Astrocyte of the spinal cord (primary cell): Measurements from ENCODE around the gene HOATZ.

ENCODE experiments used
- DNase-seq: peaks from one replicate; pipeline ENCODE4 v3.0.0; 2011; ENCODE audit warnings: low read depth, low spot score
- H3K4me3 ChIP-seq: 2 replicates; pipeline ENCODE4 v1.5.1; 2011; ENCODE audit warnings: low read depth, mild to moderate bottlenecking, low read length, moderate library complexity
- in situ Hi-C: cut with HindIII; loops from 2 replicates; pipeline ENCODE4 v1.10.0; 2017; ENCODE audit warnings: low sequenced_read_pairs
- TF ChIP-seq, protein P1 (sequence below): IDR thresholded peaks from 2 replicates; pipeline ENCODE4 v1.5.1; 2012; ENCODE audit warnings: low read depth, mild to moderate bottlenecking, low read length, inconsistent platforms

Gene HOATZ

DNA sequence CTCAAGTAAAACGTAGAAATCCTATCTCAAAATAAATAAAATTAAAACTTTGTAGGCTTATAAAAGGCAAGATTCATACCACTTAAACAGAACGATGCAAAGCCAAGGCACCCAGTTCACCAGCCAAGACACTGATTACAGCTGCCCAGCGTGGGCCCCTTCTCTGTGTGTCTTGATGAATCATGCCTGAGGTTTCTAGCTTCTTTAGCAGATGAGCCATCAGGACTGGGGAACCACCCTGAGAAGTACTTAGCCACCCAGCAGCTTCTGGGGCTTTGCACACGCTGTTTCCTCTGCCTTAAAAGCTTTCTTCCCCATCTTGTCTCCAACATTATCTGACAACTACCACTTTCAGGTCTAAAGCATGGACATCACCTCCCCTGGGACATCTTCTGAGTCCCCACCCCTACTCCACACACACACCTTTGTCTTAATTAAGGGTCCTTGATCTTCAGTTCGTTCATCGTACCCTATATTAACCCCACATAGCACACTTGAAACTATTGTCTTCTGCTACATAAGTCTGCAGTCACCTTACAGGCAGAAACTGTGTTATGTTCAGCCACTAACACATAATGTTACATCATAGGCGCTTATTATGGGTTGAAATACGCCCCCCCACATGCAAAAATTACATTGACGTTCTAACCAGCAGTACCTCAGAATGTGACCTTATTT, 17.2 kb downstream of the HOATZ start:
- TF ChIP-seq, protein P1, sequence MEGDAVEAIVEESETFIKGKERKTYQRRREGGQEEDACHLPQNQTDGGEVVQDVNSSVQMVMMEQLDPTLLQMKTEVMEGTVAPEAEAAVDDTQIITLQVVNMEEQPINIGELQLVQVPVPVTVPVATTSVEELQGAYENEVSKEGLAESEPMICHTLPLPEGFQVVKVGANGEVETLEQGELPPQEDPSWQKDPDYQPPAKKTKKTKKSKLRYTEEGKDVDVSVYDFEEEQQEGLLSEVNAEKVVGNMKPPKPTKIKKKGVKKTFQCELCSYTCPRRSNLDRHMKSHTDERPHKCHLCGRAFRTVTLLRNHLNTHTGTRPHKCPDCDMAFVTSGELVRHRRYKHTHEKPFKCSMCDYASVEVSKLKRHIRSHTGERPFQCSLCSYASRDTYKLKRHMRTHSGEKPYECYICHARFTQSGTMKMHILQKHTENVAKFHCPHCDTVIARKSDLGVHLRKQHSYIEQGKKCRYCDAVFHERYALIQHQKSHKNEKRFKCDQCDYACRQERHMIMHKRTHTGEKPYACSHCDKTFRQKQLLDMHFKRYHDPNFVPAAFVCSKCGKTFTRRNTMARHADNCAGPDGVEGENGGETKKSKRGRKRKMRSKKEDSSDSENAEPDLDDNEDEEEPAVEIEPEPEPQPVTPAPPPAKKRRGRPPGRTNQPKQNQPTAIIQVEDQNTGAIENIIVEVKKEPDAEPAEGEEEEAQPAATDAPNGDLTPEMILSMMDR: no peak
- no peak overlapping the region for H3K4me3 ChIP-seq
- in situ Hi-C loops: no loop called here
- peak; percentile 89 for DNase-seq

DNA sequence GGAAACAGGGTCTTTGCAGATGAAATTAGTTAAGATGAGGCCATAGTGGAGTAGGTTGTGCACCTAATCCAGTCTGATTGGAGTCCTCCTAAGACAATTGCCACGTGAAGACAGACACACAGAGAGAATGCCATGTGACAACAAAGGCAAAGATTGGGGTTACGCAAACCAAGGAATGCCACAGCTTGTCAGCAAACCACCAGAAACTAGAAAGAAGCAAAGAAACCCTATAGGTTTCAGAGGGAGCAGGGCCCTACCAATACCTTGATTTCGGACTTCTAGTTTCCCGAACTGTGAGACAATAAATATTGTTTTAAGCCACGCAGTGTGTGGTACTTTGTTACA, 17.8 kb downstream of the HOATZ start:
- TF ChIP-seq, protein P1: no peak
- DNase-seq: no peak
- in situ Hi-C loops: no loop called here
- no peak overlapping the region for H3K4me3 ChIP-seq

DNA sequence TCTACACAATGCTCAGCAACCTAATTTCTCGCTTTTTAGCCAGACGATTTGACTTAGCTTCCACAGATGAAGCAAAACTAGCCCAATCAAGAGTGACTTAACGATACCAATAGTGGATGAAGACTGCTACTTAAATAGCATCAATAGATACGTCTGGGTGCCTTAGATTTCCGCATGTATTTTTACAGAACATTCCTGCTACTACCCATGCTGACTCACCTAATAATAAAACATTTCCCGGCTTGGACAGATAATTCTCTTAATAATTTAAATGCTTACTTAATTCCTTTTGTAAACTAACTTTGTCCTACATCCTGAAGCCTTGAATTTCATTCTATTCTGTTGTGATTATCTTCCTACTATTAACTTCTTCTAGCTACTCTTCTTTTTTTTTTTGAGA, 20.7 kb downstream of the HOATZ start:
- TF ChIP-seq, protein P1: no peak
- DNase-seq: no peak
- in situ Hi-C loops: no loop called here
- H3K4me3 ChIP-seq: no peak overlapping the region

DNA sequence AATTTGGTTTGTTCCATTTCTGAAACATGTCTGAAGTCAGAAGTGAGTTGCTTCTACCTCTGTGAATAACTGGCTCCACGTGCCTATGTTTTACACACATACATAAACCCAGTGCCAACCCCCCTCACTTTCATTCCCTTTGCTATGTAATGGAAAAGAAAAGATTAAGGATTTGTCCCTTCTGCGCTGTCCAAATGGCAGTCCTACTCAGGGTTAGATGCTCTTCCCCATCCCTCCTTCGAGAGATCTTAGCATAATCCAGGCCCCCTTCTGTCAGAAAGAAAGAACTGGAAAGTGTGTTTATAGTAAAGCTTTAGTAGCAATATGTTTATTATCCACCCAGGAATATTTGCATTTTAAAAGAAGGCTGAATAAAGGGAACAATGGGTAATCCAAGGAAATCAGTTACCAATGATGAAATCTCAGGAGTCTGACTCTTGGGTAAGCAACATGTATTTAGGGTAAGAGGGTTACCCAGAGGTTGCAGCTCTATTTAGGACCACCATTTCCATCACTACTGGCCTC, 22.8 kb downstream of the HOATZ start:
- no peak for DNase-seq
- in situ Hi-C loops: no loop called here
- TF ChIP-seq, protein P1: no peak
- H3K4me3 ChIP-seq: no peak overlapping the region

DNA sequence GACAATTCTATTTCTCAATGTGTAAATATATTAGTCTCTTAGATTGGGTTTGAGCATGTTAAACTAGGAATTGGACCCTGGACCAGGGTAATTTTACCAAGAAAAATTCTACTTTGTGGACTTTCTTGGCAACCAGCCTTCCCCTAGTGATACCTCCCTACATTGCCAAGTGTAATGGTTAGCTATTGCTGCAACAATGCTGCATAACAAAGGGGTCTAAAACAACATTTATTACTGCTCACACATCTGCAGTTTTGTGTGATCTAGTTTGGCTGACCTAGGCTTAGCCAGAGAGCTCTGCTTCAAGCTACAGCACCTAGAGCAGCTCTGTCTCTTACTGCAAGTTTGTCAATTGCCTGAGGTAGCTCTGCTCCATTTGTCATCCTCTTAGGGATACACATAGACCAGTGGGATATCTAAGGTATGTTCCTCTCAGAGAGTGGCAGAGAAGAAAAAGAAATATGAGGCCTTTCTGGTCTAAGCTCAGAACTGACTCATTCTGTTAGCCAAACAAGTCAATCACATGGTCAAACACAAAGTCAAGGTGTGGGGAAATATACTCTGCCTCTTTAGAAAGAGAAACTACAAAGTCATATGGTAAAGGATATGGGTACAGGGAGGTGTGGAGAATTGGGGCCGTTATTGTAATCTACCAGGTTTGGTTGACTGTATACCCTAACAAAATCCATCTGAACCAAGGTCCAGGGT, 24.0 kb downstream of the HOATZ start:
- in situ Hi-C loops: no loop called here
- TF ChIP-seq, protein P1: no peak
- no peak for DNase-seq
- no peak overlapping the region for H3K4me3 ChIP-seq

DNA sequence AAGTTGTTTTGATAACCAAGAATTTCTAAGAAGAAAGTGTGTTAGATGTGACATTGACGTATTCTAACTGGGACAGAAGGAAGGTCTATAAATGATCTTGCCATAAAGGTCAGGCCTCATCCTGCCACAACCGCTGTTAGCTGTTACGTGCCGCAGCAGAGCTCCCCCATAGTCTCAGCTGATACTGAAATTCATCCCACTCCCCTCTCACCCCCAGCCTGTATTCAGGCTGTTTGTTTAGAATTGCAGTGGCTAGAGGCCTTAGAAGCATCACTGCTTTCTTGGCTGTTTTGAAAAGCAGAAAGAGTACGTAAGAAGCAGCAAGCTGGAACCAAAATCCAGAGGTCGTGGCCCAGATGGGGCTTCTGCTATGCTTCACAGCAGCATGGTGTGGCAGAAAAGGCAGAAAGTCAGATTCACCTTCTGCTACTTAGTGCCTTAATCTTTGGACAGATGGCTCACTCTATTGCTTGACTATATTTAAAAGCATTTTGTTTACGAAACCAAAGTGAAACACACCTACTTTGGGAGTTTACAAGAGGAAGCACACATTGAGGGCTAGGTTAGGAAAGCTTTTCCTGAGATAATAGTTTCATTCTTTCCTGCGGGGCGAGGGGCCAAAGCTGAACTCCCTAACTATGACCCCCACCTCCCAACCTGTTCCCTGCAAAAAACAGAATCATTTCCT, 25.0 kb downstream of the HOATZ start:
- in situ Hi-C loops: no loop called here
- H3K4me3 ChIP-seq: peak overlapping the region; percentile 67
- DNase-seq: no peak
- TF ChIP-seq, protein P1: no peak
